CD14-positive monocyte (primary cell): ENCODE results near the gene PCCA. TPM values are rescaled to one million over a fixed set of nuclear protein-coding genes. Genes with fewer than 3 reads are reported as not detected.

ENCODE experiments used
- DNase-seq, 3 donors: peaks; one replicate each; pipeline ENCODE4 v3.0.0-alpha.2; 2011 to 2022
- H2AFZ ChIP-seq: 2 replicates; pipeline ENCODE4 v1.6.0; 2012; ENCODE audit warnings: mild to moderate bottlenecking, low read depth, low read length, inconsistent platforms; ENCODE audit not compliant: insufficient read depth, poor library complexity, severe bottlenecking
- H3K27ac ChIP-seq, 2 donors: 1 replicate in 1 of 2; 2 replicates in 1 of 2; pipeline ENCODE4 v1.5.1; 2012 to 2013; ENCODE audit warnings: low read length in 2 of 2, control low read depth in 1 of 2, inconsistent platforms in 1 of 2, low read depth in 1 of 2, mild to moderate bottlenecking in 1 of 2
- H3K27me3 ChIP-seq, 2 donors: one replicate each; pipeline versions ENCODE4 v1.6.0 to v1.6.1; 2011 to 2013; ENCODE audit warnings: low read length in 2 of 2; ENCODE audit not compliant: control insufficient read depth in 2 of 2, insufficient read depth in 2 of 2
- H3K36me3 ChIP-seq, 2 donors: replicated peaks in 1 of 2; 1 replicate in 1 of 2; 2 replicates in 1 of 2; pipeline versions ENCODE4 v1.5.1 to v1.6.1; 2012 to 2013; ENCODE audit warnings: low read length in 2 of 2, control low read depth in 1 of 2, inconsistent platforms in 1 of 2, mild to moderate bottlenecking in 1 of 2; ENCODE audit not compliant: insufficient read depth in 2 of 2, control insufficient read depth in 1 of 2
- H3K4me1 ChIP-seq, 2 donors: 1 replicate in 1 of 2; 2 replicates in 1 of 2; pipeline versions ENCODE4 v1.5.1 to v1.6.1; 2012 to 2013; ENCODE audit warnings: low read length in 2 of 2, control low read depth in 1 of 2, inconsistent platforms in 1 of 2, mild to moderate bottlenecking in 1 of 2, moderate library complexity in 1 of 2; ENCODE audit not compliant: insufficient read depth in 2 of 2, control insufficient read depth in 1 of 2
- H3K4me2 ChIP-seq: replicated peaks from 2 replicates; pipeline ENCODE3; 2012; ENCODE audit warnings: low read length, moderate library complexity, mild to moderate bottlenecking; ENCODE audit not compliant: poor library complexity, severe bottlenecking; ENCODE audit errors: extremely low read depth
- H3K4me3 ChIP-seq, 3 experiments: fragments of 200-600 bp in 1 of 3; sonication (generic) in 1 of 3; replicated peaks in 1 of 3; 1 replicate in 2 of 3; 2 replicates in 1 of 3; pipeline ENCODE4 v1.5.1; 2011 to 2013; ENCODE audit warnings: low read length in 3 of 3, mild to moderate bottlenecking in 3 of 3, control low read depth in 2 of 3, low read depth in 2 of 3, inconsistent platforms in 1 of 3, moderate library complexity in 1 of 3
- H3K79me2 ChIP-seq: 2 replicates; pipeline ENCODE4 v1.6.0; 2012; ENCODE audit warnings: mild to moderate bottlenecking, control low read depth, inconsistent platforms, low read length, moderate library complexity; ENCODE audit not compliant: insufficient read depth
- H3K9ac ChIP-seq: 2 replicates; pipeline ENCODE4 v1.6.0; 2017; ENCODE audit warnings: low read length, mild to moderate bottlenecking; ENCODE audit not compliant: insufficient read depth, poor library complexity, severe bottlenecking
- H3K9me3 ChIP-seq, 2 donors: replicated peaks in 1 of 2; 1 replicate in 1 of 2; 2 replicates in 1 of 2; pipeline versions ENCODE4 v1.5.1 to v1.6.1; 2012 to 2013; ENCODE audit warnings: low read length in 2 of 2, control low read depth in 1 of 2; ENCODE audit not compliant: control insufficient read depth in 1 of 2, insufficient read depth in 1 of 2
- H4K20me1 ChIP-seq: 2 replicates; pipeline ENCODE4 v1.6.0; 2012; ENCODE audit warnings: mild to moderate bottlenecking, low read length, control low read depth, moderate library complexity; ENCODE audit not compliant: insufficient read depth
- H3K27ac Mint-ChIP-seq, 7 donors: one replicate each; pipeline ENCODE4 v1.8.0; 2020; ENCODE audit warnings: mild to moderate bottlenecking in 7 of 7, mixed read lengths in 7 of 7, moderate library complexity in 6 of 7, inconsistent platforms in 2 of 7
- H3K27me3 Mint-ChIP-seq, 3 donors: one replicate each; pipeline ENCODE4 v1.8.0; 2021 to 2022; ENCODE audit warnings: low read depth in 3 of 3, mild to moderate bottlenecking in 3 of 3, mixed read lengths in 3 of 3, moderate library complexity in 3 of 3, inconsistent platforms in 1 of 3
- H3K36me3 Mint-ChIP-seq, 2 donors: one replicate each; pipeline ENCODE4 v1.8.0; 2020; ENCODE audit warnings: mixed read lengths in 2 of 2, inconsistent platforms in 1 of 2, mild to moderate bottlenecking in 1 of 2
- H3K4me1 Mint-ChIP-seq: one replicate; pipeline ENCODE4 v1.8.0; 2020; ENCODE audit warnings: mild to moderate bottlenecking, mixed read lengths
- H3K4me3 Mint-ChIP-seq, 2 donors: one replicate each; pipeline ENCODE4 v1.8.0; 2020; ENCODE audit warnings: mild to moderate bottlenecking in 2 of 2, mixed read lengths in 2 of 2, moderate library complexity in 1 of 2
- H3K9me3 Mint-ChIP-seq, 7 donors: one replicate each; pipeline ENCODE4 v1.8.0; 2020 to 2022; ENCODE audit warnings: mixed read lengths in 7 of 7, mild to moderate bottlenecking in 6 of 7, moderate library complexity in 6 of 7, inconsistent platforms in 2 of 7
- WGBS: methylation state at CpG from one replicate; pipeline ENCODE4 v1.1.5; 2013; ENCODE audit warnings: missing lambda C conversion rate; ENCODE audit not compliant: insufficient coverage; 5-methylcytosine and 5-hydroxymethylcytosine counted together
- intact Hi-C, 2 donors: fragments of 100-400 bp; cut with micrococcal nuclease; formaldehyde crosslinking; loops; one replicate each; pipeline versions ENCODE4 v1.15.0 to v1.15.1; 2023
- polyA plus RNA-seq, 3 donors: library from polyadenylated mRNA; depleted of rRNA in 1 of 3; unstranded in 2 of 3; stranded (reverse) in 1 of 3; fragments of 300-500 nt in 2 of 3; fragments of >200 nt in 1 of 3; fragmentation: Illumina TruSeq in 2 of 3; gene quantifications; 1 replicate in 2 of 3; 2 replicates in 1 of 3; pipeline ENCODE4 v1.2.3, GENCODE V29; 2012 to 2021
- TF ChIP-seq, protein P1 (sequence below): fragments of 200-600 bp; IDR thresholded peaks from one replicate; pipeline ENCODE4 v1.8.0; 2022; ENCODE audit warnings: antibody characterized with exemption, mild to moderate bottlenecking

The PCCA gene
- polyA plus RNA-seq, 3 donors = 4.4 to 13.5 (median 11.9) TPM

DNA sequence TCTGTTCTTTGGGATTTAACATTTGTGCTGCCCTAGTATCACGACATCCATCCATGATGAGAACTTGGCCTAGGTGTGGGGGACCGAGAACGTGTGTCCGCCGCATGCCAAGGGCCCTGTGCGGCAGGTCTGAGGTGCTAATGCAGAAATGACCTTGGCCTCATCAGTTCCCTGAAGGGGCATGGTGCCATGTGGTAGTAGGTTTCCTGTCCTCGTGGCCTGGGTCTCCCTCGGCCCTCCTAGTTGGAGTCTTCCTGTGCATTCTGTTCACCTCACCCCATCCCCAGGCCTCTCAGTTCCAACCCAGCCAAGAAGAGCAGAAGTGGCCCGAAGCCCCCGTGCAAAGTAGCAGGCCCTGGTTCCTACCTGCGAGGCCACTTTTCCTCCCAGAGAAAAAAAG is 439.9 kb downstream of the PCCA start:
- Histone ChIP-seq H3K4me3 (no peak overlapping the region), H3K36me3 (no peaks in the 10 kb centered on the region), H3K4me2 (no peak overlapping the region), H2AFZ (no peak overlapping the region), H3K27ac (no peak overlapping the region), H3K27me3 (no peaks in the 10 kb centered on the region), H3K4me1 (no peaks in the 10 kb centered on the region), H3K9me3 (peaks cover 0 to 13% of the 10 kb centered on the region in 2 donors), H4K20me1 (no peaks in the 10 kb centered on the region), H3K9ac (no peak overlapping the region), H3K79me2 (no peaks in the 10 kb centered on the region)
- H3K4me3 Mint-ChIP-seq = no peak overlapping the region
- peaks cover 11 to 13% of the 10 kb centered on the region in 2 donors for H3K36me3 Mint-ChIP-seq
- no peak overlapping the region for H3K27ac Mint-ChIP-seq
- no peak for DNase-seq
- peaks cover 0 to 8% (median 2%) of the 10 kb centered on the region in 7 donors for H3K9me3 Mint-ChIP-seq
- H3K27me3 Mint-ChIP-seq = peaks cover 0 to 4% (median 0%) of the 10 kb centered on the region in 3 donors
- H3K4me1 Mint-ChIP-seq = no peaks in the 10 kb centered on the region
- 98% methylated on average over 11 of the region's 11 CpGs for WGBS
- TF ChIP-seq, protein P1, sequence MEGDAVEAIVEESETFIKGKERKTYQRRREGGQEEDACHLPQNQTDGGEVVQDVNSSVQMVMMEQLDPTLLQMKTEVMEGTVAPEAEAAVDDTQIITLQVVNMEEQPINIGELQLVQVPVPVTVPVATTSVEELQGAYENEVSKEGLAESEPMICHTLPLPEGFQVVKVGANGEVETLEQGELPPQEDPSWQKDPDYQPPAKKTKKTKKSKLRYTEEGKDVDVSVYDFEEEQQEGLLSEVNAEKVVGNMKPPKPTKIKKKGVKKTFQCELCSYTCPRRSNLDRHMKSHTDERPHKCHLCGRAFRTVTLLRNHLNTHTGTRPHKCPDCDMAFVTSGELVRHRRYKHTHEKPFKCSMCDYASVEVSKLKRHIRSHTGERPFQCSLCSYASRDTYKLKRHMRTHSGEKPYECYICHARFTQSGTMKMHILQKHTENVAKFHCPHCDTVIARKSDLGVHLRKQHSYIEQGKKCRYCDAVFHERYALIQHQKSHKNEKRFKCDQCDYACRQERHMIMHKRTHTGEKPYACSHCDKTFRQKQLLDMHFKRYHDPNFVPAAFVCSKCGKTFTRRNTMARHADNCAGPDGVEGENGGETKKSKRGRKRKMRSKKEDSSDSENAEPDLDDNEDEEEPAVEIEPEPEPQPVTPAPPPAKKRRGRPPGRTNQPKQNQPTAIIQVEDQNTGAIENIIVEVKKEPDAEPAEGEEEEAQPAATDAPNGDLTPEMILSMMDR = no peak
- intact Hi-C loops = loop anchor here in 1 of 2 donors (10.0 kb wide), 1 partner anchor 874 kb away; no protein-coding TSS in a partner anchor

DNA sequence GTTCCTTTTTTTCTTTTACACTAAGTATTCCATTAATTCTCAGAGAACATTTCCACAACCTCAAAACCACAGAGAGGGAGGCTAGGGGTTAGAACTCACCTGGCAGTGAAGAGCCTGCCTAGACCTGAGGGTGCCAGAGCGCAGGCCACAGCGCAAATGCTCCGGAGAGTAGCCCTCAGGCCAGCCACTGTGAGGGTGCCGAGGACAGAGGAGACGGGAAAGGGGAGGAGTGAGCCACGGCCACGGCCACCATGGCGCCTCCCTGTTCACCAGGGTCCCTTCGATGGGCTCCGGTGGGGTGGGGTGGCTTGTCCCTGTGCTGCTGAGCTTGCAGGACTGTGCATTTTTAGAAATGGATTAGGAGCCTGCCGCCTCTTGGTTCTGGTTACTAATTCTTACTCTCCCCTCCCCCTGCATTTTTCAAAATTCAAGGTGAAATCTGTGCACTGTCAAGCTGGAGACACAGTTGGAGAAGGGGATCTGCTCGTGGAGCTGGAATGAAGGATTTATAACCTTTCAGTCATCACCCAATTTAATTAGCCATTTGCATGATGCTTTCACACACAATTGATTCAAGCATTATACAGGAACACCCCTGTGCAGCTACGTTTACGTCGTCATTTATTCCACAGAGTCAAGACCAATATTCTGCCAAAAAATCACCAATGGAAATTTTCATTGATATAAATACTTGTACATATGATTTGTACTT is 440.9 kb downstream of the PCCA start:
- Mint-ChIP-seq H3K9me3 (peaks cover 0 to 8% (median 3%) of the 10 kb centered on the region in 7 donors), H3K27ac (no peak overlapping the region)
- 95% methylated on average over 7 of the region's 15 CpGs for WGBS

More for the DNA sequence above, 440.9 kb downstream of the PCCA start:
- DNase-seq = no peak
- no peaks in the 10 kb centered on the region for H3K79me2 ChIP-seq
- H3K4me1 Mint-ChIP-seq = no peaks in the 10 kb centered on the region
- H3K4me2 ChIP-seq = no peak overlapping the region
- TF ChIP-seq, protein P1 = no peak
- H4K20me1 ChIP-seq = no peaks in the 10 kb centered on the region
- no peak overlapping the region for H3K27ac ChIP-seq
- peaks cover 11% of the 10 kb centered on the region in 2 donors for H3K36me3 Mint-ChIP-seq
- H3K4me1 ChIP-seq = no peaks in the 10 kb centered on the region
- H3K9ac ChIP-seq = no peak overlapping the region
- peaks cover 0 to 4% (median 0%) of the 10 kb centered on the region in 3 donors for H3K27me3 Mint-ChIP-seq
- H3K4me3 Mint-ChIP-seq = no peak overlapping the region
- H3K36me3 ChIP-seq = no peaks in the 10 kb centered on the region
- no peak overlapping the region for H3K4me3 ChIP-seq
- intact Hi-C loops = loop anchor here in 1 of 2 donors (10.0 kb wide), 1 partner anchor 875 kb away; no protein-coding TSS in a partner anchor
- no peaks in the 10 kb centered on the region for H3K27me3 ChIP-seq
- no peak overlapping the region for H2AFZ ChIP-seq
- peaks cover 0 to 13% of the 10 kb centered on the region in 2 donors for H3K9me3 ChIP-seq
